Measurements from ENCODE around the gene FSCN2.

FSCN2 gene

DNA sequence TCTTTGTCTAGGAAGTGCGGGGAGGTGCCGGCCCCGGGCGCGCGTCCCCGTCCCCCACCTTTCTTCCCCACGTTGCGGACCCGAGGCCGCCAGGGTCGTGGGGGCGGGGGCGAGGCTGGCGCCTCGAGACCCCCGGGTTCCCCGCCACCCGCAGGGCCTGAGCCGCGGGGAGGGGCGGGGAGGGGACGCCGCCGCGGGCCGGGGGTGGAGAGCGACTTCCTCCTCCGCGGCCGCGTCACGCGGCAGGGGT is 13.8 kb upstream of the FSCN2 start:
- Mint-ChIP-seq H3K27me3 (no peaks in the 10 kb centered on the region), H3K4me3 (peak overlapping the region; percentile 91 to 98), H3K4me1 (peaks cover 28 to 53% of the 10 kb centered on the region in 2 donors), H3K36me3 (peaks cover 42 to 47% of the 10 kb centered on the region in 2 donors), H3K9me3 (no peaks in the 10 kb centered on the region), H3K27ac (peak overlapping the region; percentile 99)
- ATAC-seq (replicated peaks) = no peak
- no peak for DNase-seq

DNA sequence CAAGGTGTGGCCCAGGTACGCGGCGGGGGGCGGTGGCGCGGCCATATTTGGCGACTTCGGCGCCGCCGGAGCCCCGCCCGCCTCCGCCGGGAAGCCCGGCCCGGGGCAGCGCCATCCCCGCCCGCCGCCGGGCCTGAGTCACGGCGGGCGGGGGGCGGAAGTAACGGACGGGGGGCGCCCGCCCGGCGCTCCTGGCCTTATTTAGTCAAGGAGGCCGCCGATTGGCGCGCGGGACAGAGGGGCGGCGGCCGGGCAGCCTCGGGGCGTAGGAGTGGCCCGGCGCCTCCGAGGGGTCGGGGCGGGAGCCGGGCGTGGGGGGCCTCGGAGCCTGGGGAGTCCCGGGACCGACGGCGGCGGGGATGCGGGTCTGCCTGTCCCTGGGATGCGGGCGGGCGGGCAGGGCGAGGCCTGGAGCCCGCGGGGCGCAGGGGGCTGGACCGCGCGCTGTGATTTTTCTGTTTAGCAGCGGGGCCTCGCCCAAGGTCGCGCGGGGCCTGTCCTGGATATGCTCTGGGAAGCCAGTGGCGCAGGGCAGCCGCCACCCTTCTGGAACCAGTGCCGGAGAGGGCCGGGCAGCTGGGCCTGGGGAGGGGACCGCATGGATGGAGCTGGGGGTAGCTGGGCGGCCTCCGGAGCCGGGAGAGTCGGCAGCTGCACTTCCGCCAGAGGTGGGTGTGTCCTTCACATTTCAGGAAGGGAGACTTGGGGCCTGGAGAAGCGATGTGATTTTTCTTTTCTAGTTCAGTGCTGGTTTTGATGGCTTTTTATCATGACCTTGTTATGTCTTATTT is 13.2 kb upstream of the FSCN2 start:
- H3K27ac Mint-ChIP-seq = peak overlapping the region; percentile 99
- no peaks in the 10 kb centered on the region for H3K27me3 Mint-ChIP-seq
- DNase-seq (peak; percentile 79), ATAC-seq (replicated peaks) (peak; percentile 23 to 38)
- H3K9me3 Mint-ChIP-seq = no peaks in the 10 kb centered on the region
- peaks cover 37 to 42% of the 10 kb centered on the region in 2 donors for H3K36me3 Mint-ChIP-seq
- H3K4me3 Mint-ChIP-seq = peak overlapping the region; percentile 97 to 98
- peaks cover 29 to 53% of the 10 kb centered on the region in 2 donors for H3K4me1 Mint-ChIP-seq

DNA sequence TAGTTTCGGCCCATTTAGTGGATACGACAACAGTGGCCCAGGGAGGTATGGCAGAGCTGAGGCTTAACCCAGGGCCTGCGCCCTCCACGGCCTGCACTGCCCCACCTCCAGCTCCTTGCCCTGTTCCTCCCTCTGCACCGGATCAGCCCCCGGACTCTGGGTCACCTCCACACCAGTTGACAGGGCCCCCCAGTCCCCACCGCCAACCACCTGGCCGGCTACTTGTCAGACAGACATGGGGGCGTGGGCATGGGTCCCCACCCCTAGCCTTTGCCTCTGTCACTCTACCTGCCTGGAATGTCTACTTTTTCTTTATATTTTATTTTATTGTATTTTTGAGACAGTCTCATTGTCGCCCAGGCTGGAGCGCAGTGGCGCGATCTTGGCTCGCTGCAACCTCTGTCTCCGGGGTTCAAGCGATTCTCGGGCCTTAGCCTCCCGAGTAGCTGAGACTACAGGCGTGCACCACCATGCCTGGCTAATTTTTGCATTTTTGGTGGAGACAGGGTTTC is 12.6 kb upstream of the FSCN2 start:
- ATAC-seq (replicated peaks) = no peak
- H3K9me3 Mint-ChIP-seq = no peaks in the 10 kb centered on the region
- H3K4me1 Mint-ChIP-seq = peaks cover 30 to 58% of the 10 kb centered on the region in 2 donors

DNA sequence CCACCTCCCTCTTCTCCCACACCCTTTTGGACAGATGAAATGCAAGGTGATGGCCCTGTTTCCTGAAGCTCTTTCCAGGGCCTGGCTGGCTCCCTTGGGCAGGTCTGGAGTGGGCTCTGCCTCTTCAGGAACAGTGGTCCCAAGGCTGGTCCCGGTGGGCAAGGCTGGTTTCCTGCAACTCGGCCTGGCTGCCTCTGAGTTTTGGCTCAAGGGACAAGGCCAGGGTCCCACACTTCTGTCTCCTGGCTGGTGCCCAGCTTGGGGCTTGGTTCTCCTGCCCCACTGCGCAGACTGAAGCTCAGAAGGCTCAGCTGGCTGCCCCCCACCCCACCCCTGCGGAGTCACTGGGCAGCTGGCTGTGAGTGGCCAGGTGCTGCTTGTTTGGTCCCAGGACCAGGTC is 11.7 kb upstream of the FSCN2 start:
- no peaks in the 10 kb centered on the region for H3K9me3 Mint-ChIP-seq
- DNase-seq (no peak), ATAC-seq (replicated peaks) (no peak)
- no peaks in the 10 kb centered on the region for H3K27me3 Mint-ChIP-seq
- H3K36me3 Mint-ChIP-seq = peaks cover 22 to 27% of the 10 kb centered on the region in 2 donors
- peak overlapping the region; percentile 93 for H3K27ac Mint-ChIP-seq
- peaks cover 29 to 52% of the 10 kb centered on the region in 2 donors for H3K4me1 Mint-ChIP-seq
- H3K4me3 Mint-ChIP-seq = peak overlapping the region; percentile 97 to 98

More for the DNA sequence above, 12.6 kb upstream of the FSCN2 start:
- H3K4me3 Mint-ChIP-seq = peak overlapping the region; percentile 97 to 98
- DNase-seq = no peak
- no peaks in the 10 kb centered on the region for H3K27me3 Mint-ChIP-seq
- H3K36me3 Mint-ChIP-seq = peaks cover 30 to 35% of the 10 kb centered on the region in 2 donors
- peak overlapping the region; percentile 99 for H3K27ac Mint-ChIP-seq

DNA sequence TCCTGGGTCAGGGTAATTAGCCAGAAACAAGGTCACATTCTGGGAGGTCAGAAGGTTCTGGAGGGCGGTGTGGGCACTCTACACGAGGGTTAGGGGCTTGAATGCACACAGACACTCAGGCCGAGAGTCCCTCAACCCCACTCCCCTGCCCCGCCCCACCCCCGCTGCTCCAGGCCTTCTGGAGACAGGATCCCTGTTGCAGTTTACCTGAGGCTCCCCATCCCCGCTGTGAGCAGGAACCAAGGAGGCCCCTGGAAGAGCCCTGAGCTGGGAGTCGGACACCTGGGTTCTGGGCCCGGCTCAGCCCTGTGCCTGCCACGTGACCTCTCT is 11.2 kb upstream of the FSCN2 start:
- no peak for DNase-seq
- Mint-ChIP-seq H3K4me3 (peak overlapping the region; percentile 97 to 98), H3K4me1 (peaks cover 26 to 50% of the 10 kb centered on the region in 2 donors), H3K36me3 (peaks cover 16 to 21% of the 10 kb centered on the region in 2 donors), H3K9me3 (no peaks in the 10 kb centered on the region), H3K27ac (peak overlapping the region; percentile 93), H3K27me3 (no peaks in the 10 kb centered on the region)
- ATAC-seq (replicated peaks) = no peak

DNA sequence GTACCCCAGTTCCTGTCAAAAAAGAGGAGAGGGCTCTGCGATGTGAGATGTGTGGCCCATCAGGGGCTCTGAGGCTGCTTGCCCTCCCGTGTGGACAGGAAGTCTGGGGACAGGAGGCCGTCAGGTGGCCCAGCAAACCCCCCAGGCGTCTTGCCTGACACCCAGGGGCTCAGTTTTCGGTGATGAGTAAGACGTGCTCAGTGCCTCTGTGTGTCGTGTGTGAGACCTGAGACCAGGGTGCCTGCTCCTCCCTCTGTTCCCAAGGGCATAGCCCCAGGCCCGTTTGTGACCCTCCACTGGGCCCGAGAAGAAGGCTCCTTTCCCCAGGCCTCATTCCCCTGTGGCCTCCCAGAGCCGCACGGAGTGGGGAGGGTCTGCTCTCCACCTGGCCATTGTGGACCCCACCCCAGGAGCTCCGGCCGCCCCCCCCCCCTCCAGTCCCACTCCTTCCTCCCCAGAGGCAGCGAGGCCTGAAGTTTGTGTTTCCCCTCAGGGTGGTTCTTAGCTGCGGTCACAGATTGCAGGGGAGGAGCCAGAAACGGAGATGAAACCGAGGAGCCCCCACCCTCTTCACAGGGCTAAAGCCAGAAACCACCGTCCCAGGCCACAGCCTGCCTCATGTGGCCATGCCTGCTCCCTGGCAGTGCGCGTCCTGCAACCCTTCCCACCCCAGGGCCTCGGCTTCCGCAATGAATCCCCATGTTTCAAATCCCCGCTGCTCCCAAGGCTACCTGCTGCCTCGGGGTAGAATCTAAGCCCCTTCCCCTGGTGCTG is 10.7 kb upstream of the FSCN2 start:
- Mint-ChIP-seq H3K4me3 (peak overlapping the region; percentile 97 to 98), H3K4me1 (peaks cover 24 to 55% of the 10 kb centered on the region in 2 donors), H3K9me3 (no peaks in the 10 kb centered on the region), H3K36me3 (peaks cover 13 to 17% of the 10 kb centered on the region in 2 donors), H3K27me3 (no peaks in the 10 kb centered on the region), H3K27ac (peak overlapping the region; percentile 93)
- peak; percentile 49 to 51 for ATAC-seq (replicated peaks)
- peak; percentile 85 for DNase-seq

DNA sequence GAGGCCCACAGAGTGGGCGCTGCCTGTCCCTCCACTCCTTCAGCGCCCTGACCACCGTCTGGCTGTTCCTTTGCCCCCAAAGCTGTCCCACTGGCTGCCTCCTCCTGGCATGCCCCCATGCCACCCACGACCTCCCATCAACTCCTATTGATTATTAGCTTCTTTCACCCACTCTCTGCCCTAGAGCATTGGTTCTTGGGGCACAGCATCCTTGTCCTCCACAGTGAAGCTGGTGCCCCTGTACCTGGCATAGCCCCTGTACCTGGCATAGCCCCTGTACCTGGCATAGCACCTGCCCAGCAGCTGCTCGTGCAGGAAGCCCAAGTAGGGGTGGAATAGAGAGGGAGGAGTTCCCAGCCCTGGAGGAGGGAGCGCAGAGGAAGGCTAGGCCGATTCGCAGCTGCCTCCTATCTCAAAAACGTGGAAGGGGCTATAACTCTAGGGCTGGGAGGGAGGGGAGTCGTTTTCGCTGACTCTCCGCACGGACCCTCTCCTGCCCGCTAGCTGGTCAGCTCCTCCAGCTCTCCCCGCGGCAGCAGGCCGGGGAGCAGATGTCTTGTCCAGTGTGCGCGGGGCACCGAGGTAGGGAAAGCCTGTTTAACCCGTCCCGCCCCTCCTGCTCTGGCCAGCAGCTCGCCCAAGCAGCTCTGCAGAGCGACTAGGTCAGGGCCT is 9.9 kb upstream of the FSCN2 start:
- DNase-seq = no peak
- Mint-ChIP-seq H3K36me3 (peaks cover 11 to 17% of the 10 kb centered on the region in 2 donors), H3K4me3 (peak overlapping the region; percentile 97 to 98), H3K27me3 (no peaks in the 10 kb centered on the region), H3K4me1 (peaks cover 25 to 61% of the 10 kb centered on the region in 2 donors), H3K9me3 (no peaks in the 10 kb centered on the region), H3K27ac (peak overlapping the region; percentile 93)
- no peak for ATAC-seq (replicated peaks)

DNA sequence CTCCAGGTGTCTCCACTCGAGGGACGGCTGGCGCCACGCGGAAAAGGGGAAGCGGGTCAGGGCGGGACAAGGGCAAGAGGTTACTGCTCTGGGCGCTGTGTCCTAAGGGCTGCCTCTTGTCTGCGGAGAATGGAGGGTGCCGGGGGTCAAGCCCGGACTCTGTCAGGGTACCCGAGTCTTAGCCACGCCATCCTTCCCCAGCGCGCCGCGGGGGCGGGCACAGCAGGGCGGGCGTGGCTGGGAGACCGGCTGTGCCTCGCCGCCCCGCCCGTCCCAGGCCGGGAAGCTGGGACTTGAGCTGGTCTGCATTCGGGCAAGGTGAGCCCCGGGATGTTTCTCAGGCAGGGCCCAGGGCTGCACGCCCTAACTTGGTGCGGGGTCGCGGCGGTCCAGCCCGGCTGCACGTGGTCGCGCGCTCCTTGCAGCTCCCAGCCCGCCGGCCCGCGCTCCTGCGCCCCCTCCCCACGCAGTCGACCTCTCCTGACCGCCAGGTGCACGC is 9.3 kb upstream of the FSCN2 start:
- peak overlapping the region; percentile 97 to 98 for H3K4me3 Mint-ChIP-seq
- H3K36me3 Mint-ChIP-seq = peaks cover 11 to 13% of the 10 kb centered on the region in 2 donors
- peak overlapping the region; percentile 93 for H3K27ac Mint-ChIP-seq
- ATAC-seq (replicated peaks) (peak; percentile 6 to 7), DNase-seq (peak; percentile 51)
- no peaks in the 10 kb centered on the region for H3K9me3 Mint-ChIP-seq
- H3K27me3 Mint-ChIP-seq = no peaks in the 10 kb centered on the region
- peaks cover 25 to 61% of the 10 kb centered on the region in 2 donors for H3K4me1 Mint-ChIP-seq

DNA sequence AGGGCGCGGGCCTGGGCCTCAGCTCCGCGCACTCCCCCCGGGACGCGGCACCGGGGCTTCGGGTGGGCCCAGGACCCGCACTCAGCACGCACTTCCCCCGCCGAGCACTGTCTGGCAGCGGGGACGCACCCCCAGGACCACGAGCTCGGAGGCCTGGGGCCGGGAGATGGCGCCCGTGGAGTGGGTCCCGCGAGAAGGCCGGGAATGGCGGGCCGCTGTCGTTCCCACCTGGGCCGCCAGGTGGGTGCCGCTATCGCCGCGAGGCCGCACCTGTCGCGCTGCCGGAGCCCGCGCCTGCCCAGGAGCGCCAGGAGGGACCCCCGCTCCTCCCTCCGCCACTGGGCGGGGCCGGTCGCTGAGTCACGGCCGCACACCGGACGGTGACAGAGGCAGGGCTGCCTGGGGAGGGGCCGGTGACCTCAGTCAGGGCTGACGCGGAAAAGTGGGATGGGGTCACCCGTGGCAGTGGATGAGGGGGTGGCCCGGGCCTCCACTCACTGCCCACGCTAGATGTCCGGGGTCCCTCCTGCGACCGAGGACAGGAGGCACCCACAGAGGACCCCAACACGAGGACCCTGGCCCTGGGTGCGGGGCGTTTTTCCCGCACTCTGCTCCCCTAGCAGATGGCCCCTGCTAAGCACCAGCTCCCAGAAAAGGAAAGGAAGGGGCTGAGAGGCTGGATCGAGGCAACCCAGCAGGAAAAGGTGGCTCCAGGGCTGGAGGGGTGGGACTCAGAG is 8.7 kb upstream of the FSCN2 start:
- Mint-ChIP-seq H3K36me3 (peaks cover 11 to 13% of the 10 kb centered on the region in 2 donors), H3K4me1 (peaks cover 25 to 61% of the 10 kb centered on the region in 2 donors), H3K9me3 (no peaks in the 10 kb centered on the region), H3K27me3 (no peaks in the 10 kb centered on the region), H3K4me3 (peak overlapping the region; percentile 97 to 98), H3K27ac (peak overlapping the region; percentile 93)
- peak; percentile 72 for DNase-seq
- ATAC-seq (replicated peaks) = peak; percentile 24 to 25

DNA sequence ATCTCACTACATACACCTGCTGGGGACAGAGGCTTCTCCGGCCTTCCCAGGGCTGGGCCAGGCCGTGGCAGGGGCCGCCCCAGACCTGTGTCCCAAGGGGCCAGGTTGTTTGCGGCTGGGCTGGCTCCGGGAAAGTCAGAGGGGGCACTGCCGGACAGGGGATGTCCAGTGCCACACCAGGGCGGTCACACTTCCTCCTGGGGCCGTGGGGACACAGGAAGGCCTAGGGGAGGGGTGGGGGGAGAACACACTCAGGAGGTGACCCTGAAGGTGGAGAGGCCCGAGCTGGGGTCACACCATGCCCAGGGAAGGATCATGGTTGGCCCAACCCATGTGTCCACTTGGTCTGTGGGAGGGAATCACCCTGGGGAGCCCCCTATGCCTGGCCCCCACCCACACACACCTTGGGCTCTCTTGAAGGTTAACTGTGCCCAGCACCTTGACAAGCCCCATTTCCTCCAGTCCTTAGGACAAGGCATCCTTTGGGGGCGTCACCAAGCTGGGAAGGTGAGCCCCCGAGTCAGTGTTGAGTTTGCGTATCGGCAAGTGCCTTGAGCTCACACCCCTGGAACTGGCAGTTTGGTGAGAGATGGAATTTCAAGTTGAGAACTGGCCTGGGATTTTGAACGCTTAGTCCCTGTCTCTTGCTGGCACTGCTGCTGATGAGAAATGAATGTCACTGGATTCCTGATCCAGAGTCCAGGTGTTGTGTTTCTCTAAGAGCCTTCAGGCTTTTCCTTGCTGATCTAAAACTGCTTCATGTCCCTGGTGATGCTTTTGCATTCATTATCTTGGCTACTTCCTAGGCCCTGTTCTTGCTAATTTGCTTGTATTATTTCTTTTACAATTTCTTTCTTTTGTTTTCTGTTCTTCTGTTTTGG is 7.9 kb upstream of the FSCN2 start:
- Mint-ChIP-seq H3K4me1 (peaks cover 25 to 57% of the 10 kb centered on the region in 2 donors), H3K27ac (peak overlapping the region; percentile 93), H3K9me3 (no peaks in the 10 kb centered on the region), H3K4me3 (peak overlapping the region; percentile 97 to 98), H3K27me3 (no peaks in the 10 kb centered on the region), H3K36me3 (peaks cover 8 to 9% of the 10 kb centered on the region in 2 donors)
- DNase-seq = no peak
- ATAC-seq (replicated peaks) = no peak

DNA sequence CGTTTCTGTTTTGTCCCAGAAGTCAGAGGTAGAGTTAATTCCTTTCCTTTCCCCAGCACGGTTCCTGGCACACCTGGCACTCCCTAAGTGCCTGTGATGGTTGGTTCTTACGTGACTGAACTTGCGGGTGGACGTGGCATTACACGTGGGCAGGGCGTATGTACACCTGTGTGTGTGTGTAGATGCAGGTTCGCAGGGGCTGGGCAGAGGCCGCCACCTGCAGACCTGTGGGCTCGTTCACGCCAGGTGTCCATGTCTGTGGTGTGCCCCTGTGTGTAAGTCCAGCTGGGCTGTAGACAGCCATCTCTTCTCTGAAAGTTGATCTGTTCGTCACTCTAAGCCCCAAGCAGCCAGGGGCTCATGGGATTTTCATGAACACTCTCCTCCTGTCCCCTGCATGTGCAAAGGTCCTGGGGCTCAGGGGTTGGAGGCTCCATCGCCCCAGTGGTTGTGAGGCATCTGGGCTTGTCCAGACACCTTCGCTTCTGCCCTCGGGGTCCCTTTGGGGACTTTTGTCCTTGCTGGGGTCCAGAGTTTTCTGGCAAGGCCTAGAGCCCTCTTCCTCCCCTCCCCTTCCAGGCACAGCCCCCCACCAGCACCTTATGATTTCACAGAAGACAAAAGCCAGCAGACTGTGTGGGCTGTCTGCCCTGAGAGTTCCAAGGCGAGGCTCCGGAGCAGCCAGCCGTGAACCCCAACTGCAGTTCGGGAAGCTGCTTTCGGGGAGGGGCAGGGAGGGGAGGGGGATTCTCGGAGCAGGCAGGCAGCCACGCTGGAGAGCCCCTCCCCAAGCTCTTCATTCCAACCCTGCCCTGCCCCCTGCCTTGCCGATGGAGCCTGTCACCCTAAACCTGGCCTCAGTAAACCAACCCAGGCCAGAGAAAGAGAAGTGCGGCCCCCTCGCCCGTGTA is 5.4 kb upstream of the FSCN2 start:
- no peak overlapping the region for H3K4me3 Mint-ChIP-seq
- peaks cover 18 to 44% of the 10 kb centered on the region in 2 donors for H3K4me1 Mint-ChIP-seq
- H3K27me3 Mint-ChIP-seq = peaks cover 4 to 6% of the 10 kb centered on the region in 2 donors
- H3K9me3 Mint-ChIP-seq = no peaks in the 10 kb centered on the region
- peak overlapping the region; percentile 31 for H3K27ac Mint-ChIP-seq
- DNase-seq (no peak), ATAC-seq (replicated peaks) (peak in 1 of 2 donors; percentile 14)
- peaks cover 0 to 2% of the 10 kb centered on the region in 2 donors for H3K36me3 Mint-ChIP-seq

DNA sequence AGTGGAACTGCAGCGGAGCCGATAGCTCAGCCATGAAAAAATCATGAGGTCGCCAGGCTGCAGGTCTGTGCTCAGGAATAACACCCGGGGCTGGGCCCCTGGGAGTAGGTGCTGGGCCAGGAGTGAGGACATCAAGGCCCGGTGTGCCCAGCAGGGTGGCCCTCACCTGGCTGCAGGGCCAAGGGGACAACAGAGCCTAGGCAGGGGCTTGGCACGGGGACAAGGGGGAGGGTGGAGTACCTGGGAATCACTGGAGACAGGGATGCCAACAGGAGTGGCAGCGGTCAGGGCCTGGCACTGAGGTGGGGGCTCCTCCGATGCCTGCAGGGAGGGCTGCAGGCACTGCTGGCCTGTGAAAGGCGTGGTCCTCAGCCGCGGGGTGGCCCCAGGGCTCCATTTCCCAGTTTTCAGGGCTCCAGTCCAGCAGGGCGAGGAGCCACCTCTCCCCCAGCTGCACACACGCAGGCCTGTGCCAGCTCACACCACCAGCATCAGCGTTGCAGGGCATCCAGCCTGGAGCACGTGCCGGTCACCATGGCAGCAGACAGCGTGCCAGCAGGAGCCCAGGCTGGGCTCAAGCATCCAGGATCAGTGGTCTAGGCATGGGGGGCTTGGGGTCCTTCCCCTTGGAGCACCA is 4.7 kb upstream of the FSCN2 start:
- peaks cover 0 to 2% of the 10 kb centered on the region in 2 donors for H3K36me3 Mint-ChIP-seq
- ATAC-seq (replicated peaks) (no peak), DNase-seq (no peak)
- H3K4me3 Mint-ChIP-seq = no peak overlapping the region
- no peak overlapping the region for H3K27ac Mint-ChIP-seq
- H3K9me3 Mint-ChIP-seq = no peaks in the 10 kb centered on the region
- peaks cover 13 to 36% of the 10 kb centered on the region in 2 donors for H3K4me1 Mint-ChIP-seq
- peaks cover 6% of the 10 kb centered on the region in 2 donors for H3K27me3 Mint-ChIP-seq

Measured in stimulated activated naive B cell treated with anti-CD40 and anti-IgM and Interleukin-4, amounts not matched to agents 10 μg/mL and 1 μg/mL and 100 μg/mL, for 72 hours (primary cell).